ENCODE measurements around the gene TEX53.

TEX53 gene

GRCh38 chr9:114669961-114670360 lies 12.4 kb upstream of the TEX53 start:
- H3K79me2 ChIP-seq (ENCODE audit: insufficient read depth, low read depth), result no peaks in the 10 kb centered on the region
- TF ChIP-seq, protein P1, sequence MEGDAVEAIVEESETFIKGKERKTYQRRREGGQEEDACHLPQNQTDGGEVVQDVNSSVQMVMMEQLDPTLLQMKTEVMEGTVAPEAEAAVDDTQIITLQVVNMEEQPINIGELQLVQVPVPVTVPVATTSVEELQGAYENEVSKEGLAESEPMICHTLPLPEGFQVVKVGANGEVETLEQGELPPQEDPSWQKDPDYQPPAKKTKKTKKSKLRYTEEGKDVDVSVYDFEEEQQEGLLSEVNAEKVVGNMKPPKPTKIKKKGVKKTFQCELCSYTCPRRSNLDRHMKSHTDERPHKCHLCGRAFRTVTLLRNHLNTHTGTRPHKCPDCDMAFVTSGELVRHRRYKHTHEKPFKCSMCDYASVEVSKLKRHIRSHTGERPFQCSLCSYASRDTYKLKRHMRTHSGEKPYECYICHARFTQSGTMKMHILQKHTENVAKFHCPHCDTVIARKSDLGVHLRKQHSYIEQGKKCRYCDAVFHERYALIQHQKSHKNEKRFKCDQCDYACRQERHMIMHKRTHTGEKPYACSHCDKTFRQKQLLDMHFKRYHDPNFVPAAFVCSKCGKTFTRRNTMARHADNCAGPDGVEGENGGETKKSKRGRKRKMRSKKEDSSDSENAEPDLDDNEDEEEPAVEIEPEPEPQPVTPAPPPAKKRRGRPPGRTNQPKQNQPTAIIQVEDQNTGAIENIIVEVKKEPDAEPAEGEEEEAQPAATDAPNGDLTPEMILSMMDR (conservative IDR thresholded peaks at IDR 0.05; ENCODE audit: low read depth, low read length), result no peak
- no peak overlapping the region for H3K27ac ChIP-seq
- H2AFZ ChIP-seq (ENCODE audit: low read depth), result no peak overlapping the region
- H3K27me3 ChIP-seq (ENCODE audit: insufficient read depth, low read depth), result no peaks in the 10 kb centered on the region
- no peaks in the 10 kb centered on the region for H3K36me3 ChIP-seq (ENCODE audit: insufficient read depth)
- no peaks in the 10 kb centered on the region for H4K20me1 ChIP-seq (ENCODE audit: insufficient read depth)
- no peak overlapping the region for H3K4me2 ChIP-seq
- H3K9ac ChIP-seq, result no peak overlapping the region
- H3K4me3 ChIP-seq (IDR thresholded peaks at IDR 0.05; ENCODE audit: insufficient read depth, low read depth, low read length), result no peak overlapping the region
- H3K4me1 ChIP-seq (ENCODE audit: low read depth, poor library complexity, severe bottlenecking), result no peaks in the 10 kb centered on the region

DNA sequence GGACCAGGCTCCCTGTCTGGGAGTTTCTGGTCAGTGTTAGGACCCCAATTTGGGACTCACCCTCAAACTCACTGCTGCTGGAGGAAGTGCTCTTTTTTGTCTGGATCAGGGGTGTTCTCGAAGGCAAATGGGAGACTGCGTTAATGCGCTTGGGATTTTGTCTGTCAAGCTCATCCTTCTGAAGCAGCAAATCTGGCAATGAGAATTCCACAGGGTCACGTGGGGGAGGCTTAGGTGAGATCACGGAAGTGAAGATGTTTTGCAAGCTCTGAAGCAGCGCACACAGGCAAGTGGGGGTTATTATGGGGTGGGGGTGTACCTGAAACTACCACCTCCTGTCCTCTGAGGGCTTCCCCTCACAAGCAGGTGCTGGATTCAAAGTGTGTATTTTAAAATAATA lies 10.5 kb upstream of the TEX53 start:
- Histone ChIP-seq H3K27me3 (ENCODE audit: insufficient read depth, low read depth) (no peaks in the 10 kb centered on the region), H3K27ac (no peak overlapping the region), H3K9ac (no peak overlapping the region), H3K36me3 (ENCODE audit: insufficient read depth) (no peaks in the 10 kb centered on the region), H3K4me2 (no peak overlapping the region), H3K4me1 (ENCODE audit: low read depth, poor library complexity, severe bottlenecking) (no peaks in the 10 kb centered on the region), H3K79me2 (ENCODE audit: insufficient read depth, low read depth) (no peaks in the 10 kb centered on the region), H4K20me1 (ENCODE audit: insufficient read depth) (no peaks in the 10 kb centered on the region), H3K4me3 (IDR thresholded peaks at IDR 0.05; ENCODE audit: insufficient read depth, low read depth, low read length) (no peak overlapping the region), H2AFZ (ENCODE audit: low read depth) (no peak overlapping the region)
- TF ChIP-seq, protein P1 (conservative IDR thresholded peaks at IDR 0.05; ENCODE audit: low read depth, low read length), result no peak

DNA sequence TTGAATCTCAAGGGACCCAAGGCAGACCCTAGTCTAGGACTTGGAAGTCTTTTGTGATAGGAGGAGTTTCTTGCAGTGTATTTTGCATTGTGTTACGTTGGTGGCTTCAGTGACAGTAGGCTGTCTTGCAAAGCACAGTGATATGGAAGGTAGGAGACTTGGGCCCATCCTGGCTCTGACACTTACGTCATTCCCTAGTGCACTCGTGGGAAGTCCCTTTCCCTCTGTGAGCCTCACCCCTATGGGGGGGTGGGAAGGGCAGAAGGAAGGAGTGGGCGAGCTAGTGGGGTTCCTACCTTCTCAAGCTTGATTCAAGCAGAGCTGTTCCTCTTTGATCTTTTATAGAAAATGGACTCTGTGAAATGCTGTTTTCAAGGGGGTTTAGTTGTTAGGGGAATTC lies 9.2 kb upstream of the TEX53 start:
- H3K4me3 ChIP-seq (IDR thresholded peaks at IDR 0.05; ENCODE audit: insufficient read depth, low read depth, low read length), result no peak overlapping the region
- no peaks in the 10 kb centered on the region for H3K4me1 ChIP-seq (ENCODE audit: low read depth, poor library complexity, severe bottlenecking)
- TF ChIP-seq, protein P1 (conservative IDR thresholded peaks at IDR 0.05; ENCODE audit: low read depth, low read length), result no peak
- H3K27ac ChIP-seq, result no peak overlapping the region
- H3K79me2 ChIP-seq (ENCODE audit: insufficient read depth, low read depth), result no peaks in the 10 kb centered on the region
- H4K20me1 ChIP-seq (ENCODE audit: insufficient read depth), result no peaks in the 10 kb centered on the region
- no peaks in the 10 kb centered on the region for H3K27me3 ChIP-seq (ENCODE audit: insufficient read depth, low read depth)
- no peak overlapping the region for H2AFZ ChIP-seq (ENCODE audit: low read depth)
- no peaks in the 10 kb centered on the region for H3K36me3 ChIP-seq (ENCODE audit: insufficient read depth)
- H3K4me2 ChIP-seq, result no peak overlapping the region
- H3K9ac ChIP-seq, result no peak overlapping the region

DNA sequence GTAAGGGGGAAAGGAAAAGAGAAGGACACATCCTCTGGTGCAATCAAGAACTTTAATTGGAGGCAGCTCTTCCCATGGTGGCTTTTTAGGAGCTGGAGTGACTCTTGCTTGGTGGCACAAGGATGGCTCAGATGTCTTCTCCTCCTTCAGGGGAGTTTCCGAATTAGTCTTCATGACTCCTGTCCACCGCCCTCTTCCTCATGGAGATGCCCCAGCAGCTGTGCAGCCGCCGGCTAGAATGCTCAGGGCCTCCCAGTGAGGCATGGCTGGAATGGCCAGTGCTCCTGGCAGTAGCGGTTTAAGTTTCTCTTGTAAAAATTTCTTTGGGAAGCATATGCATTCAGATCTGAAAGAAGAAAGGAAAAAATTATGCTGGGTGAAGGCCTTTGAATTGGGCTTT lies 8.8 kb upstream of the TEX53 start:
- no peaks in the 10 kb centered on the region for H3K4me1 ChIP-seq (ENCODE audit: low read depth, poor library complexity, severe bottlenecking)
- no peak overlapping the region for H3K9ac ChIP-seq
- TF ChIP-seq, protein P1 (conservative IDR thresholded peaks at IDR 0.05; ENCODE audit: low read depth, low read length), result no peak
- no peaks in the 10 kb centered on the region for H4K20me1 ChIP-seq (ENCODE audit: insufficient read depth)
- no peak overlapping the region for H3K4me2 ChIP-seq
- H3K4me3 ChIP-seq (IDR thresholded peaks at IDR 0.05; ENCODE audit: insufficient read depth, low read depth, low read length), result no peak overlapping the region
- no peaks in the 10 kb centered on the region for H3K27me3 ChIP-seq (ENCODE audit: insufficient read depth, low read depth)
- no peaks in the 10 kb centered on the region for H3K36me3 ChIP-seq (ENCODE audit: insufficient read depth)
- H2AFZ ChIP-seq (ENCODE audit: low read depth), result no peak overlapping the region
- no peaks in the 10 kb centered on the region for H3K79me2 ChIP-seq (ENCODE audit: insufficient read depth, low read depth)
- H3K27ac ChIP-seq, result no peak overlapping the region

- H2AFZ ChIP-seq (ENCODE audit: low read depth), result no peak overlapping the region
- TF ChIP-seq, protein P1 (conservative IDR thresholded peaks at IDR 0.05; ENCODE audit: low read depth, low read length), result no peak
- no peaks in the 10 kb centered on the region for H4K20me1 ChIP-seq (ENCODE audit: insufficient read depth)
- H3K4me1 ChIP-seq (ENCODE audit: low read depth, poor library complexity, severe bottlenecking), result no peaks in the 10 kb centered on the region
- no peak overlapping the region for H3K27ac ChIP-seq
- H3K27me3 ChIP-seq (ENCODE audit: insufficient read depth, low read depth), result no peaks in the 10 kb centered on the region
- no peaks in the 10 kb centered on the region for H3K36me3 ChIP-seq (ENCODE audit: insufficient read depth)
- H3K4me3 ChIP-seq (IDR thresholded peaks at IDR 0.05; ENCODE audit: insufficient read depth, low read depth, low read length), result no peak overlapping the region
- H3K79me2 ChIP-seq (ENCODE audit: insufficient read depth, low read depth), result no peaks in the 10 kb centered on the region
- no peak overlapping the region for H3K9ac ChIP-seq
- H3K4me2 ChIP-seq, result no peak overlapping the region
These were observed 6.6 kb upstream of the TEX53 start for GRCh38 chr9:114664181-114664580.
